Naive thymus-derived CD8-positive, alpha-beta T cell (primary cell): ENCODE data around the gene ZKSCAN7. TPM values are rescaled to one million over a fixed set of nuclear protein-coding genes. Genes with fewer than 3 reads are reported as not detected.

ENCODE experiments used
- ATAC-seq, 2 donors: fragments of 150-1000 bp; cut with Tn5 transposase in 1 of 2; sonication (Bioruptor Pico), chemical (Tn5 transposase) in 1 of 2; 1 replicate in 1 of 2; 2 replicates in 1 of 2; pipeline ENCODE4 v1.10.0; 2021; ENCODE audit warnings: mild to moderate bottlenecking in 2 of 2, moderate library complexity in 2 of 2
- POLR2A ChIA-PET: fragments of 350-600 bp; sonication (Branson Sonifier 250); formaldehyde crosslinking; loops from one replicate; lab custom pipeline; 2021; ENCODE audit warnings: antibody characterized with exemption; lab: Charles Lee
- DNase-seq, 10 donors: peaks; one replicate each; pipeline versions ENCODE4 v3.0.0 to v3.0.0-alpha.2; 2020 to 2022
- H3K27ac Mint-ChIP-seq, 10 donors: one replicate each; pipeline ENCODE4 v1.8.0; 2020 to 2022; ENCODE audit warnings: mild to moderate bottlenecking in 10 of 10, mixed read lengths in 10 of 10, moderate library complexity in 4 of 10, inconsistent platforms in 1 of 10
- H3K27me3 Mint-ChIP-seq, 5 donors: one replicate each; pipeline ENCODE4 v1.8.0; 2021 to 2022; ENCODE audit warnings: mixed read lengths in 5 of 5
- H3K36me3 Mint-ChIP-seq, 3 donors: one replicate each; pipeline ENCODE4 v1.8.0; 2020 to 2022; ENCODE audit warnings: mixed read lengths in 3 of 3, mild to moderate bottlenecking in 2 of 3, inconsistent platforms in 1 of 3
- H3K4me1 Mint-ChIP-seq, 4 donors: one replicate each; pipeline ENCODE4 v1.8.0; 2021 to 2022; ENCODE audit warnings: mixed read lengths in 4 of 4
- H3K4me3 Mint-ChIP-seq, 10 donors: one replicate each; pipeline ENCODE4 v1.8.0; 2020 to 2022; ENCODE audit warnings: mild to moderate bottlenecking in 10 of 10, mixed read lengths in 10 of 10, moderate library complexity in 6 of 10, inconsistent platforms in 1 of 10
- H3K9me3 Mint-ChIP-seq, 9 donors: one replicate each; pipeline ENCODE4 v1.8.0; 2020 to 2022; ENCODE audit warnings: mixed read lengths in 9 of 9, mild to moderate bottlenecking in 3 of 9, inconsistent platforms in 1 of 9, moderate library complexity in 1 of 9
- polyA plus RNA-seq, 3 donors: library from polyadenylated mRNA; unstranded; fragments of 300-500 nt; fragmentation: Illumina TruSeq; gene quantifications; one replicate each; pipeline ENCODE4 v1.2.3, GENCODE V29; 2021
- total RNA-seq, 8 experiments: library from RNA in 2 of 8; stranded (reverse) in 2 of 8; gene quantifications; one replicate each; pipeline ENCODE4 v1.2.3 and lab custom pipeline; 2021 to 2026

ZKSCAN7 gene
- total RNA-seq (10 to 100 TPM in 1 of 2 experiments, 1 to 10 TPM in 1; 6.7 to 10.5 TPM), polyA plus RNA-seq (1 to 10 TPM; 2.6 to 5.9 (median 5.1) TPM), total RNA-seq (lab: John Stamatoyannopoulos, UW) (3.9 to 16.9 (median 9.5) reads per million in 6 experiments)

DNA sequence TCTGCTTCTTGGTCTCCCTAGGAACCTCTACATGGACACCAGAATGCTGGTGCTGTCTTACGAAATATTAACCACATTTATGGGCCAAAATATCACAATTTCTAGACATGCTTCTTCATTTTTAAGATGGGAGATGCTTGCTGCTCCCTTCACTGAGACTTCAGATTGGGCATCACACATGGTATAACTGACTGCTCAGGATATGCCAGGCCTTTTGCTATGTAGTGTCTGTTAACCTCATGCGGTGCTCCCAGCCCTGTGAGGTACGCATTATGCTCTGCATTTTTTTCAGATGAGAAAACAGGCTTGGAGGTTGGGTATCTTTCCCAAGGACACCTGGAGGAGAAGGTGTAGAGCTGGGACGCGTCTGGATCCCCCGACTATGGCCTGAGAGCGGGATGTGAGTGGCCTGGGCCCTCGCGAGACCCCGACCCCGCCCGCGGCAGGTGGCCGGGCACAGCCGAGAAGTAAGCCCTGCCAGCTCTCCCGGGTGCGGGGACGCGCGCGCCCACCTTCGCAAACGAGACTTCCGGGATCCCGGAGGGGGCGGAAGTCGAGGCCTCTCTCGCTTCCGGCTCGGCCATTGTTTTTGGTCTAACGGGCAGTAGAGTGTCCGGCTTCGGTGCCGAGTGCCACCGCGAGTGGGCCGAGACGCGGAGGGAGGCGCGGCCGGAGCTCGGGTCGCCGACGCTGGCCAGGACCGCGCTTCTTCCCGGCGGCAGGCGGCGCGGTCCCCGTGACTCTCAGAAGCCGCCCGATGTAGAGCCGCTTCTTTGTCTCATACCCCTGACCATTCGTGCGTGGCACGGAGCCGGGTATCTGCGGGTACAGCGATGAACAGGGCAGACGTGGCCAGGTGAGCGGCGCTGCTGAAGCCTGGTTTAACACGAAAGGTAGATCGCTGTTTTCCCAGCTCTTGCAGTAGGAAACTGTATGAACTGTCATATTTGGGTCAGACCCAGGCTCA is at the start of gene ZKSCAN7:
TSS of gene ZKSCAN7 (plus strand) at position 568 of the 967 bp plus-strand sequence. CDS start 1,855 bp downstream, outside the sequence.
- peaks cover 0 to 19% (median 4%) of the 10 kb centered on the region in 5 donors for H3K27me3 Mint-ChIP-seq
- peaks cover 8 to 21% (median 14%) of the 10 kb centered on the region in 3 donors for H3K36me3 Mint-ChIP-seq
- DNase-seq: peak; percentile 17 to 74 (median 48)
- H3K4me1 Mint-ChIP-seq: peaks cover 10 to 32% (median 27%) of the 10 kb centered on the region in 4 donors
- peak within 1 kb of the TSS; percentile 85 to 96 (median 92) for H3K4me3 Mint-ChIP-seq
- peak within 1 kb of the TSS; percentile 15 to 96 (median 92) for H3K27ac Mint-ChIP-seq
- ATAC-seq: peak; percentile 80 to 83
- POLR2A ChIA-PET: interaction anchor here (0.6 to 2.8 kb wide), 5 partner anchors 42 to 452 kb away, joined by 3 to 12 read pairs (median 6); partner anchors contain the start of gene TCAIM
- peaks cover 0 to 6% (median 0%) of the 10 kb centered on the region in 9 donors for H3K9me3 Mint-ChIP-seq

DNA sequence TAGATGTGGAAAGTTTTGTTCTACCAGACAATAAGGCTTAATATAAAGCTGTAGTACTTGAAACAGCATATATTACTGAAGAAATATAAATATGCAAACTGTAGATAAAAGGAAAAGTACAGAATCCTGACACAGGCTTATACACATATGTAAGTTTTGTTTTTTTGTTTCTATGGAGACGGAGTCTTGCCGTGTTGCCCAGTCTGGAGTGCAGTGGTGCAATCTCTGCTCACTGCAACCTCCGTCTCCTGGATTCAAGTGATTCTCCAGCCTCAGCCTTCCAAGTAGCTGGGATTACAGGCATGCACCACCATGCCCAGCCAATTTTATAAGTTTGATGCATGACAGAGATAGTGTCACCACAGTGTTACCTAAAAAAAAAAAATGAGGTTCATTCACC is 48.4 kb upstream of the ZKSCAN7 start:
- Mint-ChIP-seq H3K4me3 (peak overlapping the region in 3 of 10 donors; percentile 18 to 39 (median 20)), H3K36me3 (peaks cover 41 to 46% (median 46%) of the 10 kb centered on the region in 3 donors), H3K4me1 (peaks cover 10 to 51% (median 43%) of the 10 kb centered on the region in 4 donors), H3K27ac (peak overlapping the region in 1 of 10 donors; percentile 11), H3K9me3 (peaks cover 11 to 40% (median 30%) of the 10 kb centered on the region in 9 donors), H3K27me3 (no peaks in the 10 kb centered on the region)
- DNase-seq (no peak), ATAC-seq (no peak)
- POLR2A ChIA-PET: no interaction called here

DNA sequence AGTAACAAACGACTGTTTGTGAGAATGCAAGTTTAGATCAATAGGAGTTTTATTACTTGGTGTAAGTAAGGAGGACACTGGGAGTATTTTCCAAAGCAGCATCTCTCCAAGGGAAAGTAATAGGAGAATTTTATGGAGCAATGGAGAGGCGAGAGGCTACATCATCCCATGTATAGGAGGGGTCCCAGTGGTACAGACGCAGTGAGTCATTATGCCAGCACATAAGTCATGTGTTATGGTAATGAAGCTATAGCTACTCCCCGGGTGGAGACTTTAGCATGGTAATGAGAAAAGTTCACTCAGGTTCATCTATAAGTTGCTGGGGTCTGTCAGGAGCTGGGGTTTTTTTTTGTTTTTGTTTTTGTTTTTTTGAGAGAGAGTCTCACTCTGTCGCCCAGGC is 48.0 kb upstream of the ZKSCAN7 start:
- Mint-ChIP-seq H3K4me3 (peak overlapping the region in 3 of 10 donors; percentile 18 to 39 (median 20)), H3K27me3 (no peaks in the 10 kb centered on the region), H3K27ac (peak overlapping the region in 2 of 10 donors; percentile 36 to 41), H3K9me3 (peaks cover 11 to 36% (median 26%) of the 10 kb centered on the region in 9 donors), H3K36me3 (peaks cover 37 to 42% (median 42%) of the 10 kb centered on the region in 3 donors), H3K4me1 (peaks cover 11 to 53% (median 47%) of the 10 kb centered on the region in 4 donors)
- ATAC-seq: no peak
- POLR2A ChIA-PET: no interaction called here
- DNase-seq: no peak

DNA sequence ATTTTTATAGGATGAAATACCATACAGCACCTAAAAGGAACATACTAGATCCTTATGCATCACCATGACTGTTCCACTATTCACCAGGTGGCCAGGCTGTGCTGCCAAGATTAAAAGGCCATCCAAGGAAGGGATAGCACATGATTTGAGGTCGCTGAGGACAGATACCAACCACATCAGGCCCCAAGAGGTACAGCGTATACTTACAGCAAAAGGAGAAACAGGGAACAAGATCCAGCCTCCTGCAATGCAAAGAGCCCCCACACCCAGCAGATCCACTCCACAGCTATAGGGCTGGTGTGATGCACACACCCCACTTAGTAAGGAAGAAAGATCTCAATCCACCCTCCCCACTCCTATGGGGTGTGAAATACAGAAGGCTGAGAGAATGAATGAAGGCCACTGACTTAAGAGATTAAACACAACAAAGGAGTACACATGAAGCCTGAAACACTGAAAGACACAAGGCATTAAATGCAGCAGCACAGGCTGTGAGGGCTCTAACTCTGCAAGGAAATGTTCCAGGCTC is 45.5 kb upstream of the ZKSCAN7 start:
- ATAC-seq (no peak), DNase-seq (no peak)
- H3K27ac Mint-ChIP-seq: peak overlapping the region; percentile 53 to 98 (median 96)
- peaks cover 20 to 23% (median 22%) of the 10 kb centered on the region in 3 donors for H3K36me3 Mint-ChIP-seq
- H3K9me3 Mint-ChIP-seq: peaks cover 0 to 16% (median 10%) of the 10 kb centered on the region in 9 donors
- POLR2A ChIA-PET: no interaction called here
- H3K4me1 Mint-ChIP-seq: peaks cover 8 to 56% (median 52%) of the 10 kb centered on the region in 4 donors
- peak overlapping the region; percentile 93 to 100 (median 97) for H3K4me3 Mint-ChIP-seq
- no peaks in the 10 kb centered on the region for H3K27me3 Mint-ChIP-seq

DNA sequence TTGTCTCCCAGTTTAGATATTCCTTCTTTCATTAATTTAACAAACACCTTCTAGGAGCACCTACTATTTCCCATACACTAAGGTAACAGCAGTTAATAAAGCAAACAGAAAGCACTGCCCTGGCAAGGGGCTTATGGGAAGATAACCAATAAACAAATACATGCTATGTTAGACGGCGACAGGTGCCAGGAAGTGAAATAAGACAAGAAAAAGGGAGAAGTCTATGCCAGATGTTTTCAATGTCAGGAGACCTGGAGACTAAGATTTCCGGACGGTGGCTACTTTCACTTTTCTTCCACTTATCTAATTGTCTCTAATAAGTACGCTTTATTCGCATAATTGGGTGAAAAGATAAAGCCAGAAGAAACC is 45.0 kb upstream of the ZKSCAN7 start:
- H3K9me3 Mint-ChIP-seq: peaks cover 0 to 15% (median 10%) of the 10 kb centered on the region in 9 donors
- peak; percentile 22 to 34 for ATAC-seq
- no peak for DNase-seq
- peaks cover 8 to 56% (median 52%) of the 10 kb centered on the region in 4 donors for H3K4me1 Mint-ChIP-seq
- H3K27ac Mint-ChIP-seq: peak overlapping the region; percentile 95 to 98 (median 96)
- H3K27me3 Mint-ChIP-seq: no peaks in the 10 kb centered on the region
- H3K4me3 Mint-ChIP-seq: peak overlapping the region; percentile 93 to 100 (median 97)
- POLR2A ChIA-PET: interaction anchor here (0.6 to 2.5 kb wide), 12 partner anchors 8 to 355 kb away, joined by 3 to 24 read pairs (median 6); partner anchors contain the start of genes KIAA1143, KIF15, TCAIM and ZKSCAN7
- H3K36me3 Mint-ChIP-seq: peaks cover 20 to 22% (median 22%) of the 10 kb centered on the region in 3 donors

DNA sequence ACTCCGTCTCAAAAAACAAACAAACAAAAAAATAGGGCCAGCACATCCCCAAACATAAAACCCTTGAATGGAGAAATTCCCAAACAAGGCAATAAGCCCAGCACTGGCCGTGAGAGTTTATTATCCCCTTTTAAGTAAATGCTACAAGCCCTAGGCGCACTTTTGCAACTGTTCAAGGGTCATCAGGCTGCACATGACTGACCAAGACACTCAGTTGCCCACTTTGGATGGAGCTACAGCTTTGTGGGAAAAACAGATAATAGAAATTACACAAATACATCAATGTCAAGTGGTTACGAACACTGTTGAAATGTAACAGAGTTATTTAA is 43.8 kb upstream of the ZKSCAN7 start:
- Mint-ChIP-seq H3K4me1 (peaks cover 8 to 50% (median 49%) of the 10 kb centered on the region in 4 donors), H3K36me3 (peaks cover 9 to 10% (median 10%) of the 10 kb centered on the region in 3 donors), H3K9me3 (peaks cover 0 to 6% (median 2%) of the 10 kb centered on the region in 9 donors), H3K27me3 (peaks cover 0 to 1% (median 0%) of the 10 kb centered on the region in 5 donors), H3K27ac (peak overlapping the region; percentile 95 to 98 (median 96)), H3K4me3 (peak overlapping the region; percentile 93 to 100 (median 97))
- DNase-seq (no peak), ATAC-seq (no peak)
- POLR2A ChIA-PET: interaction anchor here (1.1 to 2.5 kb wide), 11 partner anchors 22 to 465 kb away, joined by 3 to 24 read pairs (median 7); partner anchors contain the start of genes KIAA1143, KIF15, TCAIM and ZKSCAN7

DNA sequence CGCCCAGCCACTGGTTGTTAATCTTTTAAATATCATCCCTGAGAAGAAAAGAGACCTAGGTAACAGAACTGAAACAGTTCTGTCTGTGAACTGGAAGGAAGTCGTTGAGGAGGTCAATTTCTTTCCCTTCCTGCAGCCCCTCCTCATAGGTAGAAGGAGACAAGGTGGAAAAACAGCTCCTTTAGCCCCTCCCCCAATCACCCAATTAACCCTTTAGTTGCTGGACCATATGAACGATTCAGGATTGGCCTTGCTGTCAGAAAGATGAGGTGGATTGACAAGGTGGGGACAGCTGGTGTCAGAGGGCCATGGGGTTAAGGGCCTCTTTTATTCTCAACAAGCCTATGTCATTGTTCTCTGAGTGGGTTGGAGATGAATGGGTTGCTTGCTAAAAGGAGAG is 41.5 kb upstream of the ZKSCAN7 start:
- Mint-ChIP-seq H3K4me1 (peaks cover 7 to 45% (median 39%) of the 10 kb centered on the region in 4 donors), H3K27ac (peak overlapping the region in 1 of 10 donors; percentile 63), H3K27me3 (peaks cover 3 to 6% (median 5%) of the 10 kb centered on the region in 5 donors), H3K36me3 (no peaks in the 10 kb centered on the region), H3K4me3 (no peak overlapping the region), H3K9me3 (no peaks in the 10 kb centered on the region)
- POLR2A ChIA-PET: no interaction called here
- no peak for ATAC-seq
- no peak for DNase-seq

DNA sequence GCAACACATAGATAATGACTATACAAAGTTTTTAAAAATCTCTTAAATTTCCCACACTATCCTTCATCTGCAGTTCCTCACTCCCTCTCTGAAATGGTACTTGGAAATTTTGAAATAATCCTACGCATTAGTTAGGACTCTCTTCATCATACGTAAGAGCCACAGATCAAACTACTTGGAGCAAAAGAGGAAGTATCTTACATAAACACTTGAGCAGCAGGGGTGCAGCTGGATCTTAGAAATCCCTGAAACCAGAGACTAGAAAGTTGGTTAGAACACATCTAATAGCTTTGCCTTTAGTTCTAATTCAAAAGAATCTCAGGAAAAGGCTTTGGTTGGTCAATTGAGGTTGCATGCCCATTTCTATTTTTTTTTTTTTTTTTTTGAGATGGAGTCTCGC is 38.8 kb upstream of the ZKSCAN7 start:
- Mint-ChIP-seq H3K9me3 (no peaks in the 10 kb centered on the region), H3K36me3 (no peaks in the 10 kb centered on the region), H3K27ac (no peak overlapping the region), H3K27me3 (peaks cover 11 to 25% (median 21%) of the 10 kb centered on the region in 5 donors), H3K4me1 (peaks cover 6 to 28% (median 20%) of the 10 kb centered on the region in 4 donors), H3K4me3 (no peak overlapping the region)
- ATAC-seq: no peak
- POLR2A ChIA-PET: interaction anchor here (0.7 kb wide), 1 partner anchor 20 kb away, joined by 6 read pairs; no protein-coding TSS in a partner anchor
- DNase-seq: no peak

DNA sequence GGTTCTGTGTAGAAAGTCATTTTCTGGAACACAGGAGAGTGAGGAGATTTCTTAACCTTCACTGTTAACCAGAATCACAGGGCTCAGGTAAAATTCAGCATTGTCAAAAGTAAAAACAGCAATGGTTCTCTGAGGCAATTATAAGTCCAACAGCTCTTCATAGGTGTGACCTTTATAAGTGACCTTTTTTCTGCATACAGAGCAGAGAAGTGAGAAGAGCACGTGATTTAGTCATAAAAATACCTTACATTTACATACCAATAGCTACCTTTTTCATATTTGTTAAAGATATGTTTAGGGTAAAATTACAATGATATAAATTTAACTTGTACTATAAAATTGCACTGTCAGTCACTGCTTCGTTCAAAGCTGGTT is 36.2 kb upstream of the ZKSCAN7 start:
- Mint-ChIP-seq H3K36me3 (no peaks in the 10 kb centered on the region), H3K27ac (no peak overlapping the region), H3K4me3 (no peak overlapping the region), H3K9me3 (no peaks in the 10 kb centered on the region), H3K4me1 (peaks cover 3 to 11% (median 9%) of the 10 kb centered on the region in 4 donors), H3K27me3 (peaks cover 18 to 44% (median 29%) of the 10 kb centered on the region in 5 donors)
- no peak for ATAC-seq
- POLR2A ChIA-PET: no interaction called here
- DNase-seq: no peak

DNA sequence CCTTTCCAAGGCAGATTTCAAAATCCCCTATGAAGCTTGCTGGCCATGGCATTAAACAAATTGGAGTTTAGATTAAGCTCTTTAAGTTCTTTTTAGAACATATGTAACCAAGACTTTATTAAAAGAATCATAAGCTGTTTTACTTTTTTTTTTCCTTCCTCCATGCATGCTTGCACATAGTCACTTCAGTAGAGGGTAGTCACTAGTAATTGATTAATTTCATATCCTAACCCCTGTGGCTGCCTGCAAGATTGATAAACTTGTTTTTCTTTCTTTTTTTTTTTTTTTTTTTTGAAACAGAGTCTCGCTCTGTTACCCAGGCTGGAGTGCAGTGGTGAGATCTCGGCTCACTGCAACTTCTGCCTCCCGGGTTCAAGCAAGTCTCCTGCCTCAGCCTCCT is 33.3 kb upstream of the ZKSCAN7 start:
- Mint-ChIP-seq H3K4me1 (peaks cover 2 to 10% (median 7%) of the 10 kb centered on the region in 4 donors), H3K36me3 (no peaks in the 10 kb centered on the region), H3K4me3 (no peak overlapping the region), H3K27ac (no peak overlapping the region), H3K9me3 (no peaks in the 10 kb centered on the region), H3K27me3 (peaks cover 23 to 67% (median 39%) of the 10 kb centered on the region in 5 donors)
- ATAC-seq (no peak), DNase-seq (no peak)
- POLR2A ChIA-PET: interaction anchor here (0.7 kb wide), 1 partner anchor 1604 kb away, joined by 6 read pairs; no protein-coding TSS in a partner anchor

DNA sequence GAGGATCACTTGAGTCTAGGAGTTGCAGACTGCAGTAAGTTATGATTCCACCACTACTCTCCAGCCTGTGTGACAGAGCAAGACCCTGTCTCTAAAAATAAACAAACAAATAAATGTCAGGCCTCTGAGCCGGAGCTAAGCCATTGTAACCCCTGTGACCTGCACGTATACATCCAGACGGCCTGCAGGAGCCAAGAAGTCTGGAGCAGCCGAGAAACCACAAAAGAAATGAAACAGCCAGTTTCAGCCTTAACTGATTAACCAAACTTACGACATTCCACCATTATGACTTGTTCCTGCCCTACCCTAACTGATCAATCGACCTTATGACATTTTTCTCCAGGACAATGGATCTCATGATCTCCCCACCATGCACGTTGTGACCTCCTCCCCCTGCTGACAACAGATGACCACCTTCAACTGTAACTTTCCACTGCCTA is 32.5 kb upstream of the ZKSCAN7 start:
- H3K4me1 Mint-ChIP-seq: peaks cover 2 to 10% (median 7%) of the 10 kb centered on the region in 4 donors
- H3K36me3 Mint-ChIP-seq: no peaks in the 10 kb centered on the region
- no peak overlapping the region for H3K27ac Mint-ChIP-seq
- ATAC-seq: no peak
- DNase-seq: no peak
- H3K27me3 Mint-ChIP-seq: peaks cover 25 to 67% (median 42%) of the 10 kb centered on the region in 5 donors
- POLR2A ChIA-PET: interaction anchor here (0.7 kb wide), 1 partner anchor 1605 kb away, joined by 6 read pairs; no protein-coding TSS in a partner anchor
- no peak overlapping the region for H3K4me3 Mint-ChIP-seq
- no peaks in the 10 kb centered on the region for H3K9me3 Mint-ChIP-seq

DNA sequence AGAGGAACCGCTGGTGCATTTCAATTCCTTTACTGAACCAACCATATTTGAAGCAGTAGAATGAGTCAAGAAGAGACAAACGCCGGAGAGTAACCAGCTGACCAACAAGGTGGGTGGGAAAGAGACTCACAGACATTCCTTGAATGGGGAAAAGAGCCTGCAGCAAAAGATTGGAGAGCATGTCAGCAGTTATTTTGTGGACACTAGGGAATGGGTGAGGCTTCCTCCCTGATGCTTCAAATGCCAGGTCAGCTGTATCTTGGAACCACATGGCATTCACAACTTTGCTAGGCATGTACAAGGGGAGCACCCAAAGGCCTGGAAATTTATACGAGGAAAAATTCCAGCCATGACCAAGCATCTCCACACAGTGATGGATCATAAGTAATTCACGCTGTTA is 29.9 kb upstream of the ZKSCAN7 start:
- Mint-ChIP-seq H3K9me3 (peaks cover 0 to 2% (median 0%) of the 10 kb centered on the region in 9 donors), H3K36me3 (no peaks in the 10 kb centered on the region), H3K27me3 (peaks cover 26 to 70% (median 43%) of the 10 kb centered on the region in 5 donors), H3K27ac (no peak overlapping the region), H3K4me1 (no peaks in the 10 kb centered on the region), H3K4me3 (no peak overlapping the region)
- POLR2A ChIA-PET: no interaction called here
- DNase-seq (no peak), ATAC-seq (no peak)
